SH-SY5Y (cell line): ENCODE results near the gene NGFR.

Experiments used
- GATA2 ChIP-seq: IDR thresholded peaks from 2 replicates; pipeline ENCODE4 v1.6.1; 2011; ENCODE audit warnings: mild to moderate bottlenecking, low read depth, low read length
- GATA3 ChIP-seq: IDR thresholded peaks from 2 replicates; pipeline ENCODE4 v1.6.1; 2011; ENCODE audit warnings: low read depth, mild to moderate bottlenecking, low read length, moderate library complexity

DNA sequence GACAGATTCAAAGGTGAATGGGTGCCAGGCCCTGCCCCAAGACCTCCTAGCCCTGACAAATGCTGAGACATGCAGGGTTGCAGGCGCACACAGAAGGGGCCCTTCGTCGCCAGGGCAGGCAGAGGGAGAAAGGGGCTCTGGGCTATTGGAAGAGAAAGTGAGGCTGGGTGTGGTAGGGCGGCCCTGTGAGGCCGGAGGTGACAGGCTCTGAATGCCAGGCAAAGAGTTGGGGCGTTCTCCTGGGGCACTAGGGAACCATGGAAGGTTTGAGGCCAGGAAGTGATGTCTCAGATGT is 54.2 kb downstream of the NGFR start:
- no peak for TF ChIP-seq GATA2
- no peak for TF ChIP-seq GATA3
